Midbrain (tissue), 1 donor: ENCODE data around the gene ZBTB11.
"Not testable (repeated sequence)": the region's sequence is repeated elsewhere in the genome, so short reads cannot be mapped to it uniquely, and the experiment has no call there.

ENCODE experiments used
- DNase-seq: peaks from one replicate; lab custom pipeline; 2025; lab: John Stamatoyannopoulos, UW

The ZBTB11 gene

DNA sequence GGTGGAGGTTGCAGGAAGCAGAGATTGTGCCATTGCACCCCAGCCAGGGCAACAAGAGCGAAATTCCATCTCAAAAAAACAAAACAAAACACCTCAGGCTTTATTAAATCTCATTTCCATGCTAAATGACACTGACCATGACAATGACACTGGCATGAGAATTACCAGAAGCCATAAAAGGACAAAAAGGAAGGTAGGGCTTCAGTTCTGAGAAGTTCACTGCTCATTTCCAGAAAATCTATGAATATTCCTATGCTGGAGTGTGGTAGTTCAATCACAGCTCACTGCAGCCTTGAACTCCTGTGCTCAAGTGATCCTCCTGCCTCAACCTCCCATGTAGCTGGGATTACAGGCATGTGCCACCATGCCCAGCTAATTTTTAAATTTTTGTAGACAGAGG is 58.2 kb downstream of the ZBTB11 start:
- DNase-seq: no peak

DNA sequence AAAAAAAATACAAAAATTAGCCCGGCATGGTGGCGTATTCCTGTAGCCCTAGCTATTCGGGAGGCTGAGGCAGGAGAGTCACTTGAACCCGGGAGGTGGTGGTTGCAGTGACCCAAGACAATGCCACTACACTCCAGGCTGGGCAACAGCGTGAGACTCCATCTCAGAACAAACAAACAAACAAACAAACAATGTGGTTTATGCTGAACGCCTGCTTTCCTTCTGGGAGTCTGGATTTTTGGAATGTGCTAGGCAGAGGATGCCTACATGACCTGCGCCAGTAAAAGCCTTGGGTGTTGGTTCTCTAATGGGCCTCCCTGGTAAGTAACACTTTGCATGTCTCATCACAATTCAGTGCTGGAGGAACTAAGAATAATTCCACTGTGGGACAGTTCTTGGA is 59.5 kb downstream of the ZBTB11 start:
- DNase-seq: no peak

DNA sequence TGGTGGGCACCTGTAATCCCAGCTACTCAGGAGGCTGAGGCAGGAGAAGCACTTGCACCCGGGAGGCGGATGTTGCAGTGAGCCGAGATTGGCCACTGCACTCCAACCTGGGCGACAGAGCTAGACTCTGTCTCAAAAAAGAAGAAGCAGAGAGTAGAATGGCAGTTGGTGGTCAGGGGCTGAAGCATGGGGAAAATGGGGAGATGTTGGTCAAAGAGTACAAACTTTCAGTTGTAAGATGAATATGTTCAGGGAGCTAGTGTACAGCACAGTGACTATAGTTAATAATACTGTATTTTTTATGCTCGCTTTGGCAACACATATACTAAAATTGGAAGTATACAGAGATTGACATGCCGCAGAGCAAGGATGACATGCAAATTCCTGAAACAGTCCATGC is 61.4 kb downstream of the ZBTB11 start:
- no peak for DNase-seq

DNA sequence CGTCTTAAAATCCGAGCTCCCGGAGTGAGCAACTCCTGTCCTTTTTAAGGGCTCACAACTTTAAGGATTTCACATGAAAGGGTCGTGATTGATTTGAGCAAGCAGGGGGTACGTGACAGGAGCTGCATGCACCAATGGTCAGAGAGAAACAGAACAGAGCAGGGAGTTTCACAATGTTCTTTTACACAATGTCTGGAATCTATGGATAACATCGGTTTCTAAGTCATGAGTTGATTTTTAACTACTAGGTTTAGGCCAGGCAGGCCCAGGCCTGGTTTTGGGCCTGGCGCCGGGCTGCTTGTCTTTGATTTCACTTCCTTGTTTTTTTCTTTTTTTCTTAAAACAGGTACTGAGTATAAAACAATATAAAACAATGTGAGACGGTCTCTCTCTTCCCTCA is 63.9 kb downstream of the ZBTB11 start:
- not testable (repeated sequence) for DNase-seq

DNA sequence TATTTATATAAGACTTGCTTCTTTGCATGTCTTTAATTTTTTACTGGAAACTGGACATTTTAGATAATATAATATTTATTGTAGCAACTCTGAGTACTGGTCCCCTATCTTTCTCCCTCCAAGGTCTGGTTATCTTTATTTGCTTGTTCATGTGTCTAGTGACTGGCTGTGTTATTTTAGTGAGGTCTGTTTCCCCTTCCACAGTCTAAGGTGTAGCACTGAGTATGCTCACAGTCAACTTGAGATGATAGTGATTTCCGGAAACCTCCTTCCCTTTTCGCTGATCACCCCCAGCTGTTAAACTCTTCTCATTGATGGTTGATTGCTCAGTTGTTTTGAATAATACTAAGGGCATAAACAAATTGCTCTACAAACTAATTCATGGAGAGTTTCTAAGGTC is 65.9 kb downstream of the ZBTB11 start:
- no peak for DNase-seq

DNA sequence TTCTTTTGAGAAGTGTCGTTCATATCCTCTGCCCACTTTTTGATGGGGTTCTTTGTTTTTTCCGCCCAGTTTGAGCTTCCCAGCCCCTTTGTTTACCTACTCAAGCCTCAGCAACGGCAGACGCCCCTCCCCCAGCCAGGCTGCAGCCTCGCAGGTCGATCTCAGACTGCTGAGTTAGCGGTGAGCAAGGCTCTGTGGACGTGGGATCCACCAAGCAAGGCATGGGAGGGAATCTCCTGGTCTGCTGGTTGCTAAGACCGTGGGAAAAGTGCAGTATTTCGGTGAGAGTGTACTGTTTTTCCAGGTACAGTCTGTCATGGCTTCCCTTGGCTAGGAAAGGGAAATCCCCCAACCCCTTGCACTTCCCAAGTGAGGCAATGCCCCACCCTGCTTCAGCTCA is 71.5 kb downstream of the ZBTB11 start:
- not testable (repeated sequence) for DNase-seq

DNA sequence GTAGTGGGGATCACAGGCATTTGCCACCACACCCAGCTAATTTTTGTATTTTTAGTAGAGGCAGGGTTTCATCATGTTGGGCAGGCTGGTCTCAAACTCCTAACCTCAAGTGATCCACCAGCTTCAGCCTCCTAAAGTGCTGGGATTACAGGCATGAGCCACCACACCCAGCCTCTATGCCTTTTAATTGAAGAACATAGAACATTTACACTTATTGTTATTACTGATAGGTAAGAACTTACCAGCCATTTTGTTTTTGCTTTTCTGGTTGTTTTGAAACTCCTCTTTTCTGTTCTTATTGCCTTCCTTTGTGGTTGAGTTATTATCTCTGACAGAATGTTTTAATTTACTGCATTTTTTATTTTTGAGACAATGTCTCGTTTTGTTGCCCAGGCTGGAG is 73.7 kb downstream of the ZBTB11 start:
- DNase-seq: no peak

DNA sequence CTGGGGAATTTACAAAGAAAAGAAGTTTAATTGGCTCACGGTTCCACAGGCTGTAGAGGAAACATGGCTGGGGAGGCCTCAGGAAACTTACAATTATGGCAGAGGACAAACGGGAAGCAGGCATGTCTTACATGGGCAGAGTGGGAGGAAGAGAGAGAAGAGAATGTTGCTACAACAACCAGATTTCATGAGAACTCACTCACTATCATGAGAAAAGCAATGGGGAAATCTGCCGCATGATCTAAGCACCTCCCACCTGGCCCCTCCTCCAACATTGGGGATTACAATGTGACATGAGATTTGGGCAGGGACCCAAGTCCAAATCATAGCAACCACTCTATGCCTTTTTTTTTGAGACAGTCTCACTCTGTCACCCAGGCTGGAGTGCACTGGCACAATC is 74.2 kb downstream of the ZBTB11 start:
- no peak for DNase-seq
